HG03064 (cell line): ENCODE measurements around the gene HPSE.
A peak's percentile ranks its signal among the peaks of the same experiment; 100 is the strongest.

Source experiments
- ATAC-seq: cut with Tn5 transposase; IDR thresholded peaks from one replicate; pipeline ENCODE4 v1.9.1; 2021; ENCODE audit warnings: low read depth; ENCODE audit not compliant: unreplicated experiment

The HPSE gene

DNA sequence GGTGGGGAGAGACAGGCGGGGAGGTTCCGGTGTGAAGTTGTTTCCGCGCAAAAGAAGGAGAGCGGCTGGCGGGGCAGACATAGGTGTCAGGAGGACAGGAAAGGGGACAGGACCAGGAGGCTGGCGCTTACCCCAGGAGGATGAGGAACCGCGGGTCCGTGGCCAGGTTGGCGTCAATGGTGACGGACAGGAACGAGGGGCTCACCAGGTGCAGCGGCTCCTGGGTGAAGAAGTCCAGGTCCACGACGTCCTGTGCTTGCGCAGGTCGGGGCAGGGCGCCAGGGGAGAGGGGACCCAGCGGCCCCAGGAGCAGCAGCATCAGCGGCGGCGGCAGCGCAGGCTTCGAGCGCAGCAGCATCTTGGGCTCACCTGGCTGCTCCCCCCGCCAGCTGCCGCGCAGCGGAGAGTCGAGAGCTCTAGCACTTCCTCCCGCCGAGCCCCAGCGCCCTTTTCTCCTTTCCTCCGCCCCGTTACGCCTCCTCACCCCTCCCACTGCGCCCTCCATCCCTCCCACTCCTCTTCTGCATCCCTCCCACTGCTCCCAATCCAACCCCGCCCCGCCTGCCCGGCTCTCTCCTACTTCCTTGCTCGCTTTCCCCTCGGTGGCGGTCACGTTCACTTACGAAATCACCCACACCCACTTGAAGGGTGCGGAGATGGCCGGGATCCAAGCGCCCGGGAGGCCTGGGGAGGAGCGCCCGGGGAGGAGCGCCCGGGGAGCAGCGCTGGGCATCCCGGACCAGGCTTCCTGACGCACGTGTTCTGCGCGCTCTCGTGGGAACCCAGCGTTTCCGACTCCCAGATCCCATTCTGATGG is at the start of gene HPSE:
TSS of gene HPSE (minus strand) at position 424 of the 817 bp plus-strand sequence. CDS start at position 358, 66 bp downstream.
- peak; percentile 88 for ATAC-seq

- no peak for ATAC-seq
Observed at GRCh38 chr4:83382850-83383249, 48.2 kb upstream of the HPSE start.

DNA sequence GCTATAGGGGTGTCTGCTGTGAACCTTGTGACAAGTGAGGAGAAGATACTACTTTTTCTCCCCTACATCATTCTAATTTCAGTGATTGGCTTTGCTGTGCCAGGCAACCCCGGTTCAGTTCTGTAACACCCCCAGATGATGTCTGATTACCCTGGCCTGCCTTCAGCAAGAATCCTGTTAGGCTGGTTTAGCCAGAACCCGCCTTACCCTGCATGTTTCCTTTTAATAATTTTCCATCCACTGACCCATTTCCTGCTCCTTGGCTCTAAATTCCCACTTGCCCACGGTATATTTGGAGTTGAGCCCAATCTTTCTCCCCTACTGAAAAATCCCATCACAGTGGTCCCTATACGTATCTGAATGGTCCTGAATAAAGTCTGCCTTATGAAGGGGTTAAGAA is 46.5 kb upstream of the HPSE start:
- no peak for ATAC-seq

DNA sequence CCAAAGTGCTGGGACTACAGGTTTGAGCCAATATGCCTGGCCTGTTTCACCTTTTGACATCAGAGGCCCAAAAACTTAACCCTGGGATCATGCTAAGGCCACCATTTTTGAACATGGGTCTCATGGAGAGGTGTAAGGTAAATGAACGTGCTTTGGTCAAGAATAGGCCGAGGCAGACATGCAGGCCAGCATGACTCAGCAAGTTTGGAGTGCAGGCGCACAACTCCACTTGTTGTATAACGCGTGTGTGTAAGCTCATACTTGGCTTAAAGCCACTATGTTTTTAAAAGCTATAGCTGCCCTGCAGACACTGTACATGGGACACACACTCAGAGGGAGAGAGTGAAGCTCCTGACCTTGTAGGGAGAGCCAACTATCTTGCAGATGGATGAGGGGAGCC is 43.8 kb upstream of the HPSE start:
- ATAC-seq: no peak

DNA sequence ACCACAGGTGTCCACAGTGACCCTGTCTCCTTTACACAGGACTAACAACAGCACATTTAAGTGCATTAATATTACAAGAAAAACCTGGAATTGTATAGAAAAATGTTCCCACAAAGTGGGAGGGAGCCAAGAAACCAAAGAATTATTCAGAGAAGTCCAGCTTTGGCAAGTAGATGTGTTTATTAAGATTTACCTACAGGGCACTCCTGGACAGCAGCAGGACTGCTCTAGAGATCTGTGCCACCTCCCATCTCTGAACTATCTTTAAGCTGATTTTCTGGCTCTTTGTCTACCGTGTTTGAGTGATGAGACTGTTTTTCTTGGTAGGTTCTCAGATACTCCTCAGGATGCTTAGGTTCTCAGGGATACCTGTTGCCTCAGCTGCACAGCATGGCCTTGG is 38.3 kb upstream of the HPSE start:
- no peak for ATAC-seq

DNA sequence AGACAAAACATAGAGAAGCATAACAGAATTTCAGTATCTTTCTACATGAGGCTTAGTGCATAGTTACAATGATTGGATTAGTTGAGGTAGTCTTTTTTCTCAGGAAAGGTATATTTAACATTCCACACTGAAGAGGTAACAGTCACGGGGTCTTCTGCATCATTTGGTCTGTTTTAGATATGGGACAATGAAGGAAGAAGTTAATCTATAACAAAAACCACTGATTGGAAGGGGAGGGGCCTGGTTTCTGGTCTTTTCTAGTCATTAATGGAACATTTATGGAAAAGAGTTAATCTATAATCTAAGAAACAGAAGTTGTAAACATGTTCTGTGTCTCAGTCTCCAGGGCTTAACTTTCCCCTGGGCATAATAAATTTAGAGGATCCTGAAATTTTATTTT is 37.3 kb upstream of the HPSE start:
- no peak for ATAC-seq

- no peak for ATAC-seq
Observed at GRCh38 chr4:83371235-83371634, 36.6 kb upstream of the HPSE start.

- ATAC-seq: no peak
Observed at GRCh38 chr4:83370640-83370906, 35.9 kb upstream of the HPSE start.

DNA sequence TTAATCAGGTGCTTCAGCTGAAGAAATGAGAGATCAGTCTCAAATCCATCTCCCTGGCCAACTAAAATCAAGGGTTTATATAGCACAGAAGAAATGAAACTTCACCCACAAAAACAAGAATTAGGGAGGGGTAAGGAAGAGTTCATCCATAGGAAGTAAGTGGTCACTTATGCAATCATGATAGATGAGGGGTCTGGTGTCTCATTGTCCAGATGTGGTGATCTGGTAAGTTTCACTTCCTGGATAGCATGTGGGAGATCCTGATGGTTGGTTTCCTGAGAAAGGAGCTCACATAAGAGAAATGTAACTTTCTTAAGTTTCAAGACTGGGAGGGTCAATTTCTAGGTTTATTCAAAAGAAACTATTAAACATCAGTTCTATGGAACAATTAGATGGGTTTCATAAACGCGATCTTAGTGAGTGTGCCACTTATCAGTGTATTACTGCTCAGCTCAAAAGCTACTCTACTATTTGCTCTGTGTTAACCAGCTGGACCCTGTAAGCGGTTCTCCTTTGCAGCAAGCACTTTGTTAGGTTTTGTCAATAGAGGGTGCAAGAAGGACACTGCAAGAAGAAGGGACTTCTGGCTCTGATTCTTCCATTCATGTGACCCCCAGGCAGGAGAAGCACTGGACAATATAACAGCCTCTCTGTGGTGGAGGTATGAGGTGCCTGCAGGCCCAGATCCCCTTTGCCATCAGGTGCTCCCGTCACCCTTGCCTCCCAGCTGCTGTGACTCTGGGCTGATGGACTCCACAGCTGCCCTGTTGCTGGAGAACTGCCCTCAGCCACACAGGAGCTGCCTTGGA is 35.4 kb upstream of the HPSE start:
- no peak for ATAC-seq

GRCh38 chr4:83364312-83364711 is 29.7 kb upstream of the HPSE start:
- no peak for ATAC-seq

DNA sequence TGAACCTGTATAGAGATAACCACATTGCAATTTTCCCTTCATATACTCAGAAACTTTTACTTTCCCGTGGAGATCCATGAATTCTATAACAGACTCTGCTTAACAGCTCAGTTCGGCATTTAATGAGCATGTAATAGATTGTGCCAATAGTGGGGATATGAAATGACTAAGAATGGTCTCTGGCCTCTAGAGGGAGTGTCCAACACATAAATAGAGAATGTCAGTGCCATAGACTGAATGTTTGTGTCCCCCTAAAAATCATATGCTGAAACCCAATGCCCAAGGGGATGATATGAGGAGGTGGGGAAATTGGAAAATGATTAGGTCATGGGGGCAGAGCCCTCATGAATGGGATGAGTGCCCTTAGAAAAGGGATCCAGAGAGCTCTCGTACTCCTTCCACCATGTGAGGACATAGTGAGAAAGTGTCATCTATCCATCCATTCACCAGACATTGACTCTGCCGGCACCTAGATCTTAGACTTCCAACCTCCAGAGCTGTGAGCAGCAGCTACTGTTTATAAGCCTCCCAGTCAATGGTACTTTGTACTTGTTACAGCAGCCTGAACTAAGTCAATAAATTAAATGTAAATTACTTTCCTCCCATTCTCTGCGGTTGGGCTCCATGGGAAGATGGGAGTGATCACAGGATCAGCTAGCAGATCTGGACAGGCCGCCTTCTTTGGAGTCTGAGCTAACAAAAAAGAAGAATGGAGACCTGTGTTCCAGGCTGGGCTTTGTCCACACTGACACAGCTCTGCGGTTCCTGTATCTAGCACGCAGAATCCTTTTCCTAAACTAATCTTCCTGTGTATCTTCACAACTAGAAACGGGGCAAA is 28.1 kb upstream of the HPSE start:
- peak; percentile 56 for ATAC-seq

DNA sequence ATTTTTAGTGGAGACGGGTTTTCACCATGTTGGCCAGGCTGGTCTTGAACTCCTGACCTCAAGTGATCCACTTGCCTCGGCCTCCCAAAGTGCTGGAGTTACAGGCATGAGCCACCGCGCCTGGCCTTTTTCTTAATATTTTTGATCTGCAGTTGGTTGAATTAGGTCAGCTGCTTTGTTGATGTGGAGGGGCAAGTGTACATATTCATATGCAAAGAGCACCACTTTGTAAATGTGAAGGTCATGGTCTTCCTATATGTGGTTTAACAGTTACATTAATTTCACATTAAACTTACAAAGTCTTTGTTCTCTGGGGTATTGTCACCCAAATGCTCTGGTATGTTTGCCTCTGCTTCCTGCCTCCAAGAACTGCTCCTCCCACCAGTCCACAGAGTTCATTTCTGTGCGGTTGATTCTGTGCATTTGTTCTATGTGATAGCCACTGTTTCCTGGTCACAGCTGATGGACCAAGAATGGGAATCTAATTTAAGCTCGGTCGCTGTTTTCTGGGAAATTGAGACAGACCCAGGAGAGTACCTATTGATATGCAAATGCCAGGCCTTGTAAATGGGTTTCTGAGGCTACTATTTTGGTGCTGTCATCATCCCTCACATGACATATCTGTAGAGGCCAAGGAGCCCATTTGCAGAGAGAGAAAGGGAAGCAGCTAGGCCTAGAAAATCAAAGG is 26.9 kb upstream of the HPSE start:
- no peak for ATAC-seq

DNA sequence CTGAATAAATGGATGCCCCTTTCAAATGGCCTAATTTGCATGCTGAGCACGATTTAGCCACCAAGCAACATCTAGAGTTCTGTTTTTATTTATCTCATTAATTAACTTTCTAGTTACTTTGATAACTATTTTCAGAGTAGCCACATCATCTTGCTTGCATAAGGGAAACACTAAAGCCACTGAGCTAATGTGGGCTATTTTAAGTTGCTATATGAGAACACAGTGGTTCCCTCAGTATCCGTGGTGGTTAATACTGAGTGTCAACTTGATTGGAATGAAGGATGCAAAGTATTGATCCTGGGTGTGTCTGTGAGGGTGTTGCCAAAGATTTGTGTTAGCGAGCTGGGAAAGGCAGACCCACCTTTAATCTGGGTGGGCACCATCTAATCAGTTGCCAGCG is 25.4 kb upstream of the HPSE start:
- no peak for ATAC-seq

DNA sequence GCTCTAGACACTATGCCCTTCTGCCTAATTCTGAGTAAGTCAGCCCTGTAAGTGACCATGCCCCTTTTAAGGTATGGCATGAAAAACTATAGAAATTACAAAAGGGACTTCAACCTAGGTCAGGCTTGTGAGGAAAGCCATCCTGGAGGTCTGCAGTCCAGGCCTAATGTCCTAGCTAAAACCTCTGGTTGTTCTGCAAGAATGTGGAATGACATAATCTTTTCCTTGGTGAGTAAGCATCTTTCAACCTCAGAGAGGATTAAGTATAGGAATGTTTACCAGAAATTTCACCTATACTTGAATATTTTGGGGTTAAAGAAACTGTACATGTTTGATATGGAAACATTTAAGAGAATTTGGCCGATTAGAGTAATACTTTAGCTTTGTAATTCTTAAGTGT is 23.8 kb upstream of the HPSE start:
- no peak for ATAC-seq

- ATAC-seq: peak; percentile 77
Observed at GRCh38 chr4:83356899-83357661, 22.4 kb upstream of the HPSE start.

- no peak for ATAC-seq
Observed at GRCh38 chr4:83353516-83353915, 18.9 kb upstream of the HPSE start.

DNA sequence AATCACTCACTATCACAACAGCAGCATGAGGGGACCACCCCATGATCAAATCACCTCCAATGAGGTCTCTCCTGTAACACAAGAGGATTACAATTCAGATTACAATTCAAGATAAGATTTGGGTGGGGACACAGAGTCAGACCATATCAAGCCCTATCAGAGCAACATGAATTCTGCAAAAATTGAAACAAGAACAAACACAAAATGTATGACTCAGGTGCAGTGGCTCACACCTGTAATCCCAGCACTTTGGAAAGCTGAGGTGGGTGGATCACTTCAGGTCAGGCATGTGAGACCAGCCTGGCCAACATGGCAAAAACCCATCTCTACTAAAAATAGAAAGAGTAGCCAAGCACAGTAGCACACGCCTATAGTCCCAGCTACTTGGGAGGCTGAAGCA is 13.4 kb upstream of the HPSE start:
- ATAC-seq: no peak

DNA sequence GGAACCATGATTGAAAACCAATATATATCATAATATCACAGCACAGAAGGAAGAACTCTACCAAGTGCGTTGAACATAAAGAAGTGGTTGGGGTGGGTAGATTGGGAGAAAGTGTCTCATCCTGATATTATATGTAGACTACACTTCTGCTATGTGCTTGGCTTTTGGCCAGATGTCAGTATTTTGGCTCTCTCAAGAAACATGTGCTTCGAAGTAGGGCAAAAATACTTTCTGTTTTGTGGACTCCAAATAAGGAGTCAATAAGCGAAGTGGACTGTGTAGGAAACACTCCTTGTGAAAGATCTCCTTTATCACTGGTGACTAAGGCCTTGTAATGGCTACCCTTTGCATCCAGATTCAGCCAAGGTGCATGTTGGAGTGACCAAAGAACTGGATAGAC is 7.8 kb upstream of the HPSE start:
- ATAC-seq: no peak

- no peak for ATAC-seq
Observed at GRCh38 chr4:83340692-83341343, 6.2 kb upstream of the HPSE start.
